Osteoblast (primary cell): ENCODE data around the gene PARD3B. TPM values are rescaled to one million over a fixed set of nuclear protein-coding genes. Genes with fewer than 3 reads are reported as not detected.

Experiments
- DNase-seq: peaks from one replicate; pipeline ENCODE4 v3.0.0; 2011; ENCODE audit warnings: low spot score, mixed read lengths; ENCODE audit not compliant: insufficient read length; ENCODE audit errors: missing footprints
- H2AFZ ChIP-seq: 2 replicates; pipeline ENCODE4 v1.6.0; 2011; ENCODE audit warnings: mild to moderate bottlenecking, low read length
- H3K27ac ChIP-seq: 2 replicates; pipeline ENCODE4 v1.5.1; 2011; ENCODE audit warnings: mild to moderate bottlenecking, low read depth, low read length, moderate library complexity
- H3K27me3 ChIP-seq: 2 replicates; pipeline ENCODE4 v1.6.0; 2012; ENCODE audit warnings: mild to moderate bottlenecking, control low read depth, inconsistent platforms, low read length, moderate library complexity; ENCODE audit not compliant: insufficient read depth
- H3K36me3 ChIP-seq: 2 replicates; pipeline ENCODE4 v1.5.1; 2011; ENCODE audit warnings: mild to moderate bottlenecking, low read length, control low read depth, moderate library complexity; ENCODE audit not compliant: insufficient read depth
- H3K4me1 ChIP-seq: 2 replicates; pipeline ENCODE4 v1.5.1; 2011; ENCODE audit warnings: mild to moderate bottlenecking, low read length, control low read depth, moderate library complexity; ENCODE audit not compliant: insufficient read depth
- H3K4me2 ChIP-seq: 2 replicates; pipeline ENCODE4 v1.6.0; 2011; ENCODE audit warnings: mild to moderate bottlenecking, low read length; ENCODE audit not compliant: insufficient read depth
- H3K4me3 ChIP-seq: fragments of 200-600 bp; sonication (generic); 3 replicates; pipeline ENCODE4 v1.5.1; 2012; ENCODE audit warnings: mild to moderate bottlenecking, low read length, inconsistent platforms; ENCODE audit not compliant: insufficient read depth
- H3K79me2 ChIP-seq: 2 replicates; pipeline ENCODE4 v1.6.0; 2012; ENCODE audit warnings: mild to moderate bottlenecking, low read length, control low read depth, inconsistent platforms; ENCODE audit not compliant: insufficient read depth
- H3K9me3 ChIP-seq: 2 replicates; pipeline ENCODE4 v1.5.1; 2011; ENCODE audit warnings: low read depth, low read length, control low read depth
- H4K20me1 ChIP-seq: 2 replicates; pipeline ENCODE4 v1.6.0; 2012; ENCODE audit warnings: mild to moderate bottlenecking, low read length, control low read depth; ENCODE audit not compliant: insufficient read depth
- total RNA-seq: library from RNA; depleted of rRNA; stranded (reverse); fragments of >200 nt; gene quantifications from 2 replicates; pipeline ENCODE4 v1.2.3, GENCODE V29; 2012
- TF ChIP-seq, protein P1 (sequence below): IDR thresholded peaks from 2 replicates; pipeline ENCODE4 v1.5.1; 2011; ENCODE audit warnings: mild to moderate bottlenecking, low read depth, low read length, moderate library complexity; ENCODE audit errors: extremely low read depth

The PARD3B gene
- total RNA-seq, 1 donor = 22.4 TPM

DNA sequence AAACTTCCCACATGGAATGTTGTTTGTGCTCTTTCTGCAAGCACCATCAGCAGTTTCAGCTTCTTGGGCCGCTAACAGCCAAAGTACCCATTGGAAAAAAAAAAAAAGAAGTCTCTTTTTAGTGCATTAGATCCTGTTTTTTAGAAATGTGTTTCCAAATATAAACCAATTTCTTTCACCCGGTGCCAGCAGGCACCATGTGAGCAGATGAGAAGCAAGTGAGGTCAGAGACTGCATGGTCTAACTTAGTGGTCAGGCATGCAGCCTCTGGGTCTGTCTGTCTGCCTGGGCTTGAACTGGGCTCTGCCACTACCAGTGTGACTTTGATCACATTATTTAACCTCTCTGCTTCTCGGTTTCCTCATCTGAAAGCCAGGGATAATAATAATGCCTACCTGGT, 1061.9 kb downstream of the PARD3B start:
- DNase-seq = no peak
- TF ChIP-seq, protein P1, sequence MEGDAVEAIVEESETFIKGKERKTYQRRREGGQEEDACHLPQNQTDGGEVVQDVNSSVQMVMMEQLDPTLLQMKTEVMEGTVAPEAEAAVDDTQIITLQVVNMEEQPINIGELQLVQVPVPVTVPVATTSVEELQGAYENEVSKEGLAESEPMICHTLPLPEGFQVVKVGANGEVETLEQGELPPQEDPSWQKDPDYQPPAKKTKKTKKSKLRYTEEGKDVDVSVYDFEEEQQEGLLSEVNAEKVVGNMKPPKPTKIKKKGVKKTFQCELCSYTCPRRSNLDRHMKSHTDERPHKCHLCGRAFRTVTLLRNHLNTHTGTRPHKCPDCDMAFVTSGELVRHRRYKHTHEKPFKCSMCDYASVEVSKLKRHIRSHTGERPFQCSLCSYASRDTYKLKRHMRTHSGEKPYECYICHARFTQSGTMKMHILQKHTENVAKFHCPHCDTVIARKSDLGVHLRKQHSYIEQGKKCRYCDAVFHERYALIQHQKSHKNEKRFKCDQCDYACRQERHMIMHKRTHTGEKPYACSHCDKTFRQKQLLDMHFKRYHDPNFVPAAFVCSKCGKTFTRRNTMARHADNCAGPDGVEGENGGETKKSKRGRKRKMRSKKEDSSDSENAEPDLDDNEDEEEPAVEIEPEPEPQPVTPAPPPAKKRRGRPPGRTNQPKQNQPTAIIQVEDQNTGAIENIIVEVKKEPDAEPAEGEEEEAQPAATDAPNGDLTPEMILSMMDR = no peak
- Histone ChIP-seq H3K27ac (no peak overlapping the region), H3K4me2 (no peak overlapping the region), H3K4me1 (no peaks in the 10 kb centered on the region), H3K27me3 (no peaks in the 10 kb centered on the region), H3K4me3 (no peak overlapping the region), H2AFZ (no peak overlapping the region), H3K9me3 (no peaks in the 10 kb centered on the region), H4K20me1 (no peaks in the 10 kb centered on the region), H3K36me3 (no peaks in the 10 kb centered on the region), H3K79me2 (no peaks in the 10 kb centered on the region)

- no peak overlapping the region for H3K4me3 ChIP-seq
- H3K4me2 ChIP-seq = no peak overlapping the region
- H3K36me3 ChIP-seq = no peaks in the 10 kb centered on the region
- H3K27me3 ChIP-seq = no peaks in the 10 kb centered on the region
- no peaks in the 10 kb centered on the region for H3K9me3 ChIP-seq
- H3K4me1 ChIP-seq = no peaks in the 10 kb centered on the region
- no peak for DNase-seq
- H3K79me2 ChIP-seq = no peaks in the 10 kb centered on the region
- H4K20me1 ChIP-seq = no peaks in the 10 kb centered on the region
- H2AFZ ChIP-seq = no peak overlapping the region
- no peak overlapping the region for H3K27ac ChIP-seq
- TF ChIP-seq, protein P1 = no peak
Measured at GRCh38 chr2:205609113-205609512, 1063.8 kb downstream of the PARD3B start.

- no peaks in the 10 kb centered on the region for H3K79me2 ChIP-seq
- no peak for DNase-seq
- no peak overlapping the region for H3K27ac ChIP-seq
- no peak overlapping the region for H3K4me2 ChIP-seq
- H4K20me1 ChIP-seq = no peaks in the 10 kb centered on the region
- H3K4me3 ChIP-seq = no peak overlapping the region
- H3K4me1 ChIP-seq = no peaks in the 10 kb centered on the region
- H2AFZ ChIP-seq = no peak overlapping the region
- TF ChIP-seq, protein P1 = no peak
- no peaks in the 10 kb centered on the region for H3K9me3 ChIP-seq
- no peaks in the 10 kb centered on the region for H3K27me3 ChIP-seq
- H3K36me3 ChIP-seq = no peaks in the 10 kb centered on the region
Measured at GRCh38 chr2:205610437-205610836, 1065.2 kb downstream of the PARD3B start.

- TF ChIP-seq, protein P1 = no peak
- Histone ChIP-seq H3K4me1 (no peaks in the 10 kb centered on the region), H3K79me2 (no peaks in the 10 kb centered on the region), H2AFZ (no peak overlapping the region), H3K27me3 (no peaks in the 10 kb centered on the region), H3K4me3 (no peak overlapping the region), H3K9me3 (no peaks in the 10 kb centered on the region), H3K27ac (no peak overlapping the region), H4K20me1 (no peaks in the 10 kb centered on the region), H3K36me3 (no peaks in the 10 kb centered on the region), H3K4me2 (no peak overlapping the region)
- no peak for DNase-seq
Measured at GRCh38 chr2:205612636-205613035, 1067.4 kb downstream of the PARD3B start.
